Keratinocyte (primary cell): ENCODE data around the gene BCAS1. TPM values are rescaled to one million over a fixed set of nuclear protein-coding genes. Genes with fewer than 3 reads are reported as not detected.

ENCODE experiments used
- DNase-seq: peaks from one replicate; pipeline ENCODE4 v3.0.0-alpha.2; 2011; ENCODE audit warnings: low read depth, missing footprints, low spot score
- FAIRE-seq: peaks from 2 replicates; lab custom pipeline; 2011; peaks lifted over from hg19 to GRCh38; lab: Jason Lieb, UNC
- H2AFZ ChIP-seq: 2 replicates; pipeline ENCODE4 v1.6.0; 2012; ENCODE audit warnings: low read length, control low read depth, inconsistent platforms; ENCODE audit not compliant: control insufficient read depth
- H3K27ac ChIP-seq: 2 replicates; pipeline ENCODE4 v1.5.1; 2011; ENCODE audit warnings: low read length; ENCODE audit not compliant: control insufficient read depth, insufficient read depth
- H3K27me3 ChIP-seq: 3 replicates; pipeline ENCODE4 v1.6.0; 2011; ENCODE audit warnings: low read length; ENCODE audit not compliant: control insufficient read depth, insufficient read depth; ENCODE audit errors: extremely low read depth
- H3K36me3 ChIP-seq, 2 experiments: 2 replicates in 1 of 2; 3 replicates in 1 of 2; pipeline ENCODE4 v1.5.1; 2011; ENCODE audit warnings: low read length in 2 of 2, mild to moderate bottlenecking in 1 of 2; ENCODE audit not compliant: control insufficient read depth in 2 of 2, insufficient read depth in 2 of 2; ENCODE audit errors: extremely low read depth in 1 of 2
- H3K4me1 ChIP-seq: 3 replicates; pipeline ENCODE4 v1.5.1; 2011; ENCODE audit warnings: low read length; ENCODE audit not compliant: control insufficient read depth, insufficient read depth; ENCODE audit errors: extremely low read depth
- H3K4me2 ChIP-seq: 3 replicates; pipeline ENCODE4 v1.6.0; 2011; ENCODE audit warnings: low read depth, low read length; ENCODE audit not compliant: control insufficient read depth, insufficient read depth; ENCODE audit errors: extremely low read depth
- H3K4me3 ChIP-seq, 3 experiments: fragments of 200-600 bp in 1 of 3; sonication (generic) in 1 of 3; 2 replicates in 2 of 3; 3 replicates in 1 of 3; pipeline ENCODE4 v1.5.1; 2011 to 2016; ENCODE audit warnings: low read length in 3 of 3, mild to moderate bottlenecking in 3 of 3, control low read depth in 2 of 3, inconsistent platforms in 1 of 3, low read depth in 1 of 3, mixed read lengths in 1 of 3, mixed run types in 1 of 3, moderate library complexity in 1 of 3; ENCODE audit not compliant: control insufficient read depth in 2 of 3, insufficient read depth in 2 of 3; ENCODE audit errors: extremely low read depth in 1 of 3
- H3K79me2 ChIP-seq: 2 replicates; pipeline ENCODE4 v1.6.0; 2012; ENCODE audit warnings: low read length; ENCODE audit not compliant: control insufficient read depth, insufficient read depth
- H3K9ac ChIP-seq: 3 replicates; pipeline ENCODE4 v1.6.0; 2011; ENCODE audit warnings: low read length; ENCODE audit not compliant: control insufficient read depth, insufficient read depth; ENCODE audit errors: extremely low read depth
- H3K9me1 ChIP-seq: 3 replicates; pipeline ENCODE4 v1.6.0; 2011; ENCODE audit warnings: low read length; ENCODE audit not compliant: control insufficient read depth, insufficient read depth; ENCODE audit errors: extremely low read depth
- H3K9me3 ChIP-seq: 2 replicates; pipeline ENCODE4 v1.5.1; 2012; ENCODE audit warnings: low read depth, low read length; ENCODE audit not compliant: control insufficient read depth
- H4K20me1 ChIP-seq: 3 replicates; pipeline ENCODE4 v1.6.0; 2011; ENCODE audit warnings: low read length; ENCODE audit not compliant: control insufficient read depth, insufficient read depth; ENCODE audit errors: extremely low read depth
- CTCF ChIP-seq, 3 experiments: IDR thresholded peaks in 1 of 3; conservative IDR thresholded peaks in 1 of 3; optimal IDR thresholded peaks in 1 of 3; 2 replicates in 2 of 3; 3 replicates in 1 of 3; pipeline versions ENCODE3 to v1.5.1; 2011; ENCODE audit warnings: low read length in 3 of 3, mild to moderate bottlenecking in 3 of 3, moderate library complexity in 2 of 3, control low read depth in 1 of 3, inconsistent platforms in 1 of 3; ENCODE audit not compliant: insufficient read depth in 2 of 3; ENCODE audit errors: extremely low read depth in 1 of 3
- EZH2 ChIP-seq: IDR thresholded peaks from one replicate; pipeline ENCODE4 v1.6.1; 2012; ENCODE audit warnings: inconsistent platforms, mild to moderate bottlenecking, low read length, moderate library complexity
- dilution Hi-C: fragments of 300-500 bp; cut with MboI; formaldehyde crosslinking; loops from one replicate; pipeline ENCODE4 v1.7.0; 2020; ENCODE audit warnings: low sequenced_read_pairs; ENCODE audit not compliant: extremely low pct_ligation_motif_present
- polyA plus RNA-seq, 5 experiments: library from polyadenylated mRNA; depleted of rRNA in 3 of 5; stranded (reverse) in 3 of 5; stranded (forward) in 1 of 5; unstranded in 1 of 5; fragments of >200 nt; gene quantifications; 1 replicate in 1 of 5; 2 replicates in 3 of 5; 3 replicates in 1 of 5; pipeline versions ENCODE4 v1.2.1 to v1.2.3, GENCODE V29; 2011 to 2012; ENCODE audit warnings: missing spikeins in 2 of 5, low read depth in 1 of 5, low replicate concordance in 1 of 5

Gene BCAS1
- polyA plus RNA-seq, 1 donor (not counting 4 experiments of a cell fraction or from before 2014, with no cell fraction given) = not detected

- FAIRE-seq = no peak
- H3K4me3 ChIP-seq = no peak overlapping the region
- no peaks in the 10 kb centered on the region for H4K20me1 ChIP-seq
- H3K4me1 ChIP-seq = peaks cover 56% of the 10 kb centered on the region
- no peaks in the 10 kb centered on the region for H3K36me3 ChIP-seq
- H3K79me2 ChIP-seq = no peaks in the 10 kb centered on the region
- peak overlapping the region; percentile 69 for H3K4me2 ChIP-seq
- dilution Hi-C loops = no loop called here
- peak overlapping the region; percentile 98 for H3K27ac ChIP-seq
- no peak for DNase-seq
- no peaks in the 10 kb centered on the region for H3K27me3 ChIP-seq
- no peak overlapping the region for H2AFZ ChIP-seq
- TF ChIP-seq CTCF (optimal IDR thresholded peaks at IDR 0.05 in 1 of 3, IDR thresholded peaks at IDR 0.05 in 1 of 3, conservative IDR thresholded peaks at IDR 0.05 in 1 of 3; ENCODE audit: extremely low read depth in 1 of 3, insufficient read depth in 2 of 3, low read length in 3 of 3) (no peak), EZH2 (no peak)
- H3K9me3 ChIP-seq = no peaks in the 10 kb centered on the region
- peak overlapping the region; percentile 67 for H3K9ac ChIP-seq
- no peaks in the 10 kb centered on the region for H3K9me1 ChIP-seq
Measured at GRCh38 chr20:53905820-53906191, 164.6 kb downstream of the BCAS1 start.

DNA sequence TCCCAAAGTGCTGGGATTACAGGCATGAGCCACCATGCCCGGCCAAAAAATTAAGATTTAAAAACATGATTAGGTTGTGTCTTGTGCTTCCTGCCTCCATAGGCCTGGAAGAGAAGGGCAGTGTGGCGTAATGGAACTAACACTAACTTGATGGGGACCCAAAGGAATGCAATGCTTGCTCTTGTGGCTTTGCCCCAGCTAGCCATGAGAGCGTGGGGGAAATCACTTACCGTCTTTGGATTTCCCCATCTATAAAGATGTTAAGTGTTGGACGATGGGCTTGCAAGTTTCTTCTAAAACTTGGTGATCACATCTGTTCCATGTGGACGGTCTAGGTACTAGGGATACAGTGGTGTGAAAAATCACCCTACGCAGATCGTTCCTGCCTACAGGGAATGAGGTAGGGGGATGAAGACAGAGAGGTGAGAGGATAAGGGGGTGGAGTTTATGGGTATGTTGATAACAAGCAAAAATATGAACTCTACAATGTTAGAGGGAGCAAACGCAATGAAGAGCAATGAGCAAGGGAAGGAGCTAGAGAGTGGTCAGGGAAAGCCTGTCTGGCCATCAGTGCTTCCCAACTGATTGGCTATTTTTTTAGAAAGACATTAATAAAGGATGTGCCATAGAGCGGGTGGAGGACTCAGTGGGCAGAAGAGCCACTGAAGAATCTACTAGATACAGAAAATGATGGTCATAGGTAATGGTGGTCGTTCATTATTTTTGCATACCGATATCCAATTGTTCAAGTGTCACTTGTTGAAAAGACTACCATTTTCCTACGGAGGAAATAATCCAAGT, 165.2 kb downstream of the BCAS1 start:
- Histone ChIP-seq H3K9ac (no peak overlapping the region), H3K27ac (peak overlapping the region; percentile 98), H3K4me3 (no peak overlapping the region), H3K27me3 (no peaks in the 10 kb centered on the region), H3K9me1 (no peaks in the 10 kb centered on the region), H4K20me1 (no peaks in the 10 kb centered on the region), H3K4me2 (no peak overlapping the region), H3K36me3 (no peaks in the 10 kb centered on the region), H3K4me1 (peaks cover 61% of the 10 kb centered on the region), H3K79me2 (no peaks in the 10 kb centered on the region), H3K9me3 (no peaks in the 10 kb centered on the region), H2AFZ (no peak overlapping the region)
- FAIRE-seq = no peak
- no peak for DNase-seq
- dilution Hi-C loops = no loop called here
- no peak for TF ChIP-seq CTCF (optimal IDR thresholded peaks at IDR 0.05 in 1 of 3, IDR thresholded peaks at IDR 0.05 in 1 of 3, conservative IDR thresholded peaks at IDR 0.05 in 1 of 3; ENCODE audit: extremely low read depth in 1 of 3, insufficient read depth in 2 of 3, low read length in 3 of 3)
- no peak for TF ChIP-seq EZH2
